T-helper 1 cell (primary cell): ENCODE measurements around the gene SLC25A13.
"Not testable (repeated sequence)": the region's sequence is repeated elsewhere in the genome, so short reads cannot be mapped to it uniquely, and the experiment has no call there.

Experiments used
- DNase-seq, 5 donors: peaks; one replicate each; pipeline ENCODE4 v3.0.0-alpha.2; 2012 to 2020

SLC25A13 gene

DNA sequence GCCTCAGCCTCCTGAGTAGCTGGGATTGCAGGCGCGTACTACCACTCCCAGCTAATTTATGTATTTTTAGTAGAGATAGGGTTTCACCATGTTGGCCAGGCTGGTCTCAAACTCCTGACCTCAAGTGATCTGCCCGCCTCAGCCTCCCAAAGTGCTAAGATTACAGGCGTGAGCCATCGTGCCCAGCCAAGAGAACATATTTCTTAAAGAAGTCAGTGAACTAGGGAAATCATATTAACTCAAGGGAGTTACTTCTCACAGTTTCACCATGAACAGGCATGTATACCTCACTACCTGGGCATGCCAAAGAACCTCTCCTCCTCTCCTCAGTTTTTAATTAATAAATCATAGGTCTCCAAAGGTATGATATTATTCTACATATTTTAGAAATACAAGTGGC is 24.5 kb downstream of the SLC25A13 start:
- not testable (repeated sequence) for DNase-seq

- not testable (repeated sequence) for DNase-seq
Measured at GRCh38 chr7:96293911-96294310, 28.0 kb downstream of the SLC25A13 start.

- no peak for DNase-seq
Measured at GRCh38 chr7:96287559-96287958, 34.3 kb downstream of the SLC25A13 start.

DNA sequence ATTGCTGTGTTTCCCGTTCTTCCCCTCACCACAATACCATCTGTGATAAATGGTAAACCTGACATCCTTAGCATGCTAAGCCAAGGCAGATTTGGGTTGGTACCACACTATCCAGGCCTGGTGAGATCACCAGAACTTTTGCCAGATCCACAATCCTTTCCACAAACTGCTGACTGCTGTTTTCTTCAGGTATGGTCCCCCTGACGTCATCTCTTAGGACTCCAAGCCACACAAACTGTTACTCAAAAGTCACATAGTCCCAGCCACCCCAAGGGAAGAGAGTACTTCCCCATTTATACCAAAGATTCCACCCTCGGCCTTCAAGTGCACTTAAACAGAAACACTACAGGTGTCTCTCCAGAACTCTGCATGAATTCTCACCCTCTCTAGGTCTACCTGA is 34.8 kb downstream of the SLC25A13 start:
- no peak for DNase-seq

DNA sequence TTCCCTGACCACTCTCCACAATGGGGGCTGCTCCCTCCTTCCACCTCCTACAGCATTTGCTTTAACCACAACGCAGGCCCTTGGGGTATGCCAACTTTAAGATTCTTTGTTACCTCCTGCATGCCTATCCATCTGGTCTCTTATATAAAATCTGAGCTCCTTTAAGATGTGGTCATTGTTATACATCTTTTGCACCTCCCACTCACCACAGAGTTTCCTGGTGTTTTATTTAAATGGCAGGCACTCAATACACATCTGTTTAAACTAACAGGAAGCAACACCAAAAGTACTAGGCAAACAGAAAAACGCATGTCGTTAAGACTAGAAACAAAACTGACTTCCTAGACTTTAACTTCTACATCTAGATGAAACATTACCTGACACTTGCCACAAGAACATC is 36.3 kb downstream of the SLC25A13 start:
- peak in 2 of 5 donors; percentile 41 to 84 for DNase-seq

- peak in 1 of 5 donors; percentile 56 for DNase-seq
Measured at GRCh38 chr7:96284835-96285234, 37.1 kb downstream of the SLC25A13 start.

DNA sequence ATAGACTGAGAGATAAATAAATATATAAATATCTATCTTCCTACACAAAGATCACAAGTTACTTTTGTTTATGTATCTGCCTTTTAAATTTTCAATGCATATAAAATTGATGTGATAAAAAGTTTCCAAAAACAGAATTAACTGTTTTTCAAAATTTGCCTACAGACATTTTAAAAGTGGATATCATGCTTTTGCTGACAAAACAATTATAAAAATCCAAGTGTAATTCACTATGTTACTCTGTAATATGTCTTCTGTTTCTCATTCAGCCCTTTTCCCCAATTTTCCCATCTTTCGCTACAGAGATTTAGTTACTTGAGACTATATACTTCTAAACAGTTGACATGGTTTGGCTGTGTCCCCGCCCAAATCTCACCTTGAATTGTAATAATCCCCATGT is 37.7 kb downstream of the SLC25A13 start:
- DNase-seq = no peak

DNA sequence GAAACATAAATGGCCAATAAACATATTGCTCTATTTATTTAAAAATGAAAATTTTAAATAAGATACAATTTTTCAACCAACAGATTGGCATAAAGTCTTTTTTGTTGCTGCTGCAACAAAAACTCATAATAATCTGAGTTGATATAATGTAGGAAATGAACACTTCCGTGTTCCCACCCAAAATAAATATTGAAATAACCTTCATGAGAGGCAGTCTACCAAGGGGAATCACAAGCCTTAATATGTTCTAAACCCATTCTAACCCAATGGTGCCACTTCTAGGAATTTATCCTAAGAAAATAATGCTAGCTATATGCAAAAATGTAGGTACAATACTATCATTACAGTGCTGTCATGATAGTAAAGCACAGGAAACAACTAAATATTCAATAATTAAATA is 39.1 kb downstream of the SLC25A13 start:
- DNase-seq = no peak

DNA sequence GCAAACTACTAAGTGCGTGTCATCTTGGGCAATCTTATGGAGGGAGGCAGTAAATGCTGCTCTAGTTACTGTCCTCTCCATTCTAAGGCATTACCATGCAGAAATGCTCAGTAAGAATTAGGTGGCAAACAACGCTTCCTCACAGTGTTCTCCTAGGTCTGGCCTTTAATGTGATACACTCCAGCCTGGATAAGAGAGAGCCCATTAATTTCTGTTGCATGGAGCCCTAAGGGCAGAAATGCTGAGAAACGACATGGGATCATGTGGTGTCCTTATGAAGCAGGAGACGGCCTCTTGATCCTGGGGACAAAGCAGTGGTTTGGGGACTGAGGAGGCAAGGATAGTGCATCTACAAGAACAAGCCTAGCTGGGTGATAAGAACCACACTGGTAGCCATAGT is 44.0 kb downstream of the SLC25A13 start:
- no peak for DNase-seq

GRCh38 chr7:96276019-96276418 is 45.9 kb downstream of the SLC25A13 start:
- DNase-seq = no peak

DNA sequence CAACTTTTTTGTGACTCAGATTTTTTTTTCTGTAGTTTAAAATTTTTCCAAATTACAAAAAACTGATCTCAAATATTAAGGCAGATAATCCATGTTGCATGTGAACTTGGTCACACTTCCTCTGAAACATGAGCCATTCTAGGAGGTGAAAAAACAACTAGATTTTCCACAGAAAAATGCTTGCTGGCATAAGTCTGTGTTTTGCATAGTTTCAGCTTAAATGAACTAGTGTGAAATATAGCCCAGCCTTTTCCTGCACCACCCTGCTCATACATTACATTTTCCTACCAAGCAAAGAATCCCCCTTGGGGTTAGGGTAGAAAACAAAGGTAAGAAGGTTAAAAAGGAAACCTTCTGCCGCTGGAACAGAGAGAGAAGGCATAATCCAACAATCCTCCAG is 48.2 kb downstream of the SLC25A13 start:
- DNase-seq = no peak

DNA sequence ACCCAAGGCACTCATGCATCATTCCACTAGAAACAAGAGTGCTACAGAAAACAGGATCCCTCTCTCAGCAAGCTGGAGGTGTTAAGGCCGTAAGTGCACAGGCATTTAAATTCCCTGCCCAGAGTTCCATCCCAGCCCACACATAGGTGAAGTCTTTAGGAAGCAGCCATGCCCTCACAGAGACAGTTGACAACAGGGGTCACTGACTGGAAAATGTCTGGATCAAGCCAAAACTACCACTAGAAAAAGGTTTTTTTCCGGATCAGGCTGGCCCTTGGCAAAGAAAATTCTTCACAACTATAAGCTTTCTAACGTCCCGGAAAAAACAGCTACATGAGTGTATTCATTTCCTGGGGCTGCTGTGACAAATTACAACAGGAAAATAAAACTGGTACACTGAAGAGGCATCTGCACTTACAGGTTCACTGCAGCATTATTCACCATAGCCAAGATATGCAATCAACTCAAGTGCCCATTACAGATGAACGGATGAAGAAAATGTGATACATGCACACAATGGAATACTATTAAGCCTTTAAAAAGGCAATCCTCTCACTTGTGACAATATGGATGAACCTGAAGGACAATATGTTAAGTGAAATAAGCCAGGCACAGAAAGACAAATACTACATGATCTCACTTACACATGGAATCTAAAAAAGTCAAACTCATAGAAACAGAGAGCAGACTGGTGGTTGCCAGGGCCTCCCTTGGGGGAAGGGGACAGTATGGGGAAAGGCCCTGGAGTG is 52.5 kb downstream of the SLC25A13 start:
- no peak for DNase-seq

DNA sequence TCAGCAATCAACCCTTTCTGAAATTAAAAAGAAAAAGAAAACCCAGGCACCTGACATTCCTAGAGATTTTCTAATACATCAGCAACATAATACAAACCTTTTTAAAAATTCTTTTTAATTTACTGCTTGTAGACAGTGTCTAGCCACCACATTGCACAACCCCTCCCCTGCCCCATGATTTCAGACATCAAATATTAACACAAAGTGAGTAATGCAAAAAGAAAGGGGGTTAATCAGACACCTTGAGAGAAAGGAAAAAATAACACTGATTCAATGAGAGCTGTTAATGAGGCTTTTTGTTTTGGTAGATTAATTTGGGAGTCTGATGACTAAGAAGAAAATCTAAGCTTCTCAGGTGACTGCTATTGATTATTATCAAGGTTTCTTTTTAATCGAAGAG is 55.3 kb downstream of the SLC25A13 start:
- no peak for DNase-seq

GRCh38 chr7:96266015-96266414 is 55.9 kb downstream of the SLC25A13 start:
- no peak for DNase-seq

GRCh38 chr7:96253964-96254363 is 67.9 kb downstream of the SLC25A13 start:
- DNase-seq = no peak

GRCh38 chr7:96253441-96253840 is 68.5 kb downstream of the SLC25A13 start:
- no peak for DNase-seq

- DNase-seq = no peak
Measured at GRCh38 chr7:96250776-96251361, 71.0 kb downstream of the SLC25A13 start.

GRCh38 chr7:96248405-96248804 is 73.5 kb downstream of the SLC25A13 start:
- DNase-seq = no peak

GRCh38 chr7:96246919-96247318 is 75.0 kb downstream of the SLC25A13 start:
- DNase-seq = no peak

- DNase-seq = no peak
Measured at GRCh38 chr7:96244992-96245292, 77.0 kb downstream of the SLC25A13 start.

DNA sequence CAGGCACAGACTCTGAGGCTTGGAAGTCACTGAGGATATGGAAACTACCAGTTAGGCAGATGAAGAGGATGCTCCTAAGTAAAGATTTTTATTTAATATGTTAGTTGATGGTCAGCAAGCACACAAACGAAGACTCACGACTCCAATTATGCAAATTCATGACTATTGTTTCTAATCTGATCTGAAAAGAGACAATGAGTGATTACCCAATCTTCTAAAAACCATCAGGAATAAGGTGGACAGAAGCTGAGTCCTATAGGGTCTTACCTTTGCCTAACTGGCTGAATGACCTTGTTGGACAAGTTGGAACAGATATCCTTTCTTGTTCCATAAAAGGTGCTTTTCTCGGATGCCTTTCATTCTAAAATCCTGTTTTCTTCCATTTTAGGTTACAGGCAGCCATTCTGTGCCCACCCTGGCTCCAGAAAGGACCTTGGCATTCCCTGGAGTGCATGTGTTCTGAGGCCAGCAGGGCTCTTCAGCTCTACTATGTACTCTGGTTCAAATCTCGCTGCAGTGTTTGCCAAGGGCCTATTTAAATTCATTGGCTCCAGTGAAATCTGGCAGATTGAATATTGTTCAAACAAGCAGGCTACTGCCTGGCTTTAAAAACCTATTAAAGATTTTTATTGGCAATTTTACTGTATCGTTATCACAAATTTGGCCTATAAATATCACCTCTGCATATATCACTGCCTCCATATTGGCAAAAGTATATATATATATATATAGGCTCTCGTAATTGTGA is 77.5 kb downstream of the SLC25A13 start:
- DNase-seq = no peak

GRCh38 chr7:96243241-96243640 is 78.7 kb downstream of the SLC25A13 start:
- no peak for DNase-seq

- DNase-seq = no peak
Measured at GRCh38 chr7:96241855-96242254, 80.0 kb downstream of the SLC25A13 start.
